GM23338 (cell line): ENCODE measurements around the gene NLRP9. TPM values are rescaled to one million over a fixed set of nuclear protein-coding genes. Genes with fewer than 3 reads are reported as not detected.

Source experiments
- ATAC-seq: fragments of 200-7000 bp; cut with Tn5 transposase; 3 replicates; pipeline ENCODE4 v1.9.1; 2020
- DNase-seq: peaks from one replicate; pipeline ENCODE4 v3.0.0-alpha.2; 2015; ENCODE audit warnings: low spot score
- H2AFZ ChIP-seq: fragments of 200-600 bp; sonication (generic); 2 replicates; pipeline ENCODE4 v1.8.0; 2016; ENCODE audit warnings: antibody characterized with exemption, mild to moderate bottlenecking, moderate library complexity
- H3F3A ChIP-seq: fragments of 200-600 bp; sonication (generic); replicated peaks from 2 replicates; pipeline ENCODE4 v1.8.0; 2017; ENCODE audit warnings: antibody characterized with exemption, mixed run types, low read depth
- H3K27ac ChIP-seq: fragments of 200-600 bp; sonication (generic); 2 replicates; pipeline ENCODE4 v1.6.1; 2016; ENCODE audit warnings: low read depth
- H3K27me3 ChIP-seq: fragments of 200-600 bp; sonication (generic); 2 replicates; pipeline ENCODE4 v1.8.0; 2016; ENCODE audit warnings: mild to moderate bottlenecking, mixed run types, moderate library complexity; ENCODE audit not compliant: insufficient read depth
- H3K36me3 ChIP-seq: fragments of 200-600 bp; sonication (generic); 2 replicates; pipeline ENCODE4 v1.8.0; 2016; ENCODE audit warnings: mild to moderate bottlenecking; ENCODE audit not compliant: insufficient read depth
- H3K4me1 ChIP-seq: fragments of 200-600 bp; sonication (generic); 2 replicates; pipeline ENCODE4 v1.8.0; 2016; ENCODE audit warnings: mild to moderate bottlenecking, moderate library complexity; ENCODE audit not compliant: insufficient read depth
- H3K4me2 ChIP-seq: fragments of 200-600 bp; sonication (generic); 2 replicates; pipeline ENCODE4 v1.7.1; 2017; ENCODE audit warnings: mixed run types
- H3K4me3 ChIP-seq: fragments of 200-600 bp; sonication (generic); 2 replicates; pipeline ENCODE4 v1.6.1; 2016; ENCODE audit warnings: mixed run types
- H3K79me2 ChIP-seq: fragments of 200-600 bp; sonication (generic); replicated peaks from 2 replicates; pipeline ENCODE4 v1.8.0; 2017; ENCODE audit warnings: mild to moderate bottlenecking; ENCODE audit not compliant: insufficient read depth
- H3K9me2 ChIP-seq: fragments of 200-600 bp; sonication (generic); 2 replicates; pipeline ENCODE4 v1.8.0; 2017; ENCODE audit not compliant: insufficient read depth
- H4K20me1 ChIP-seq: fragments of 200-600 bp; sonication (generic); replicated peaks from 2 replicates; pipeline ENCODE4 v1.8.0; 2017; ENCODE audit warnings: mild to moderate bottlenecking; ENCODE audit not compliant: insufficient read depth
- H3K27ac Mint-ChIP-seq: 2 replicates; pipeline ENCODE4 v1.8.0; 2020; ENCODE audit warnings: inconsistent platforms, mild to moderate bottlenecking, moderate library complexity, mixed read lengths
- H3K27me3 Mint-ChIP-seq: 3 replicates; pipeline ENCODE4 v1.8.0; 2022; ENCODE audit warnings: low read depth, mild to moderate bottlenecking, moderate library complexity, mixed read lengths, inconsistent platforms; ENCODE audit not compliant: insufficient read depth, poor library complexity
- H3K36me3 Mint-ChIP-seq: 3 replicates; pipeline ENCODE4 v1.8.0; 2021; ENCODE audit warnings: low read depth, mild to moderate bottlenecking, inconsistent platforms, moderate library complexity, mixed read lengths
- H3K4me1 Mint-ChIP-seq: 3 replicates; pipeline ENCODE4 v1.8.0; 2020; ENCODE audit warnings: mild to moderate bottlenecking, inconsistent platforms, mixed read lengths
- H3K4me3 Mint-ChIP-seq: 3 replicates; pipeline ENCODE4 v1.8.0; 2021; ENCODE audit warnings: moderate library complexity, mild to moderate bottlenecking, inconsistent platforms, mixed read lengths
- H3K9me3 Mint-ChIP-seq: 3 replicates; pipeline ENCODE4 v1.8.0; 2020; ENCODE audit warnings: moderate library complexity, mild to moderate bottlenecking, inconsistent platforms, mixed read lengths
- CREB1 ChIP-seq: fragments of 250-450 bp; sonication (Bioruptor Pico); IDR thresholded peaks from 2 replicates; pipeline ENCODE4 v1.5.0; 2020; ENCODE audit warnings: low read depth, mild to moderate bottlenecking, moderate library complexity
- CTCF ChIP-seq, 2 experiments: fragments of 200-600 bp in 1 of 2; sonication (generic) in 1 of 2; conservative IDR thresholded peaks; 2 replicates each; pipeline versions ENCODE4 v1.5.1 to v1.6.1; 2016 to 2017; ENCODE audit warnings: antibody characterized with exemption in 2 of 2, low read depth in 2 of 2, mild to moderate bottlenecking in 2 of 2, moderate library complexity in 1 of 2
- ETS1 ChIP-seq: IDR thresholded peaks from 2 replicates; pipeline ENCODE4 v1.6.1; 2016; ENCODE audit warnings: antibody characterized with exemption
- EZH2 ChIP-seq: fragments of 200-600 bp; sonication (generic); IDR thresholded peaks from one replicate; pipeline ENCODE4 v1.8.0; 2017; ENCODE audit warnings: antibody characterized with exemption, mild to moderate bottlenecking, low read depth; ENCODE audit not compliant: unreplicated experiment
- EZH2phosphoT487 ChIP-seq: fragments of 200-600 bp; sonication (generic); IDR thresholded peaks from one replicate; pipeline ENCODE4 v1.8.1; 2018; ENCODE audit warnings: antibody characterized with exemption; ENCODE audit not compliant: unreplicated experiment
- JUNB ChIP-seq: IDR thresholded peaks from one replicate; pipeline ENCODE4 v1.6.1; 2016; ENCODE audit warnings: antibody characterized with exemption; ENCODE audit not compliant: unreplicated experiment
- NANOG ChIP-seq: IDR thresholded peaks from 2 replicates; pipeline ENCODE4 v1.6.1; 2016; ENCODE audit warnings: antibody characterized with exemption, borderline replicate concordance
- POLR2AphosphoS5 ChIP-seq: IDR thresholded peaks from 2 replicates; pipeline ENCODE4 v1.6.1; 2016; ENCODE audit warnings: antibody characterized with exemption, low read depth
- STAT1 ChIP-seq: IDR thresholded peaks from one replicate; pipeline ENCODE4 v1.6.1; 2016; ENCODE audit warnings: antibody characterized with exemption; ENCODE audit not compliant: unreplicated experiment
- ZNF114 ChIP-seq: fragments of 250-450 bp; sonication (Bioruptor Pico); IDR thresholded peaks from 2 replicates; pipeline ENCODE4 v1.5.0; 2020; ENCODE audit warnings: mild to moderate bottlenecking, moderate library complexity
- ZNF331 ChIP-seq: fragments of 250-450 bp; sonication (Bioruptor Pico); IDR thresholded peaks from 2 replicates; pipeline ENCODE4 v1.5.0; 2020; ENCODE audit warnings: low read depth, mild to moderate bottlenecking, moderate library complexity
- polyA plus RNA-seq: library from polyadenylated mRNA; unstranded; fragments of >200 nt; fragmentation: Nextera tagmentation; extraction: Ambion mirVana; gene quantifications from 2 replicates; pipeline ENCODE4 v1.2.1, GENCODE V29; 2016
- total RNA-seq: library from RNA; depleted of rRNA; stranded (reverse); fragments of >200 nt; shearing (Covaris generic); gene quantifications from 2 replicates; pipeline ENCODE4 v1.2.3, GENCODE V29; 2014
- TF ChIP-seq, protein P1 (sequence below): IDR thresholded peaks from one replicate; pipeline ENCODE4 v1.6.1; 2018; ENCODE audit warnings: antibody characterized with exemption; ENCODE audit not compliant: unreplicated experiment

NLRP9 gene
- total and polyA plus RNA-seq, 2 experiments from 2014 or later: not detected

DNA sequence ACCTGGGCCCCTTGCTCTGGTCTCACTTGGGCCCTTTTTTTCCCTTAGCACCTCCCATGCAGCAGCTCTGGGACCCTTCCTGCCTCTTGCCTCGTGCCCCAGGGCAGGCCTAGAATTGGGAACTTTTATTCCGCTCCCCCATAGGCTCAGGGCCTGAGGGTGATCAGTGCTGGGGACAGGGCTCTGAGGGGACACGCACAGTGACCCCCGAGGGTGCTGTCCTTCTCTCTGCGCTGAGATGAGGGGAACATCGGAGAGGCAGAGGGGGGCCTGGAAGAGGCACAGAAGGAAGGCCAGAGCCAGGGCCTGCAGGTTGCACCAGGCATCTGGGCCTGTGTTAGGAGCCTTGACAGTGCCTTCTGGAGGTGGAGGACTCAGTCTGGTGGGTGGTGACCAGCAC, 52.4 kb downstream of the NLRP9 start (continued):
- TF ChIP-seq, protein P1, sequence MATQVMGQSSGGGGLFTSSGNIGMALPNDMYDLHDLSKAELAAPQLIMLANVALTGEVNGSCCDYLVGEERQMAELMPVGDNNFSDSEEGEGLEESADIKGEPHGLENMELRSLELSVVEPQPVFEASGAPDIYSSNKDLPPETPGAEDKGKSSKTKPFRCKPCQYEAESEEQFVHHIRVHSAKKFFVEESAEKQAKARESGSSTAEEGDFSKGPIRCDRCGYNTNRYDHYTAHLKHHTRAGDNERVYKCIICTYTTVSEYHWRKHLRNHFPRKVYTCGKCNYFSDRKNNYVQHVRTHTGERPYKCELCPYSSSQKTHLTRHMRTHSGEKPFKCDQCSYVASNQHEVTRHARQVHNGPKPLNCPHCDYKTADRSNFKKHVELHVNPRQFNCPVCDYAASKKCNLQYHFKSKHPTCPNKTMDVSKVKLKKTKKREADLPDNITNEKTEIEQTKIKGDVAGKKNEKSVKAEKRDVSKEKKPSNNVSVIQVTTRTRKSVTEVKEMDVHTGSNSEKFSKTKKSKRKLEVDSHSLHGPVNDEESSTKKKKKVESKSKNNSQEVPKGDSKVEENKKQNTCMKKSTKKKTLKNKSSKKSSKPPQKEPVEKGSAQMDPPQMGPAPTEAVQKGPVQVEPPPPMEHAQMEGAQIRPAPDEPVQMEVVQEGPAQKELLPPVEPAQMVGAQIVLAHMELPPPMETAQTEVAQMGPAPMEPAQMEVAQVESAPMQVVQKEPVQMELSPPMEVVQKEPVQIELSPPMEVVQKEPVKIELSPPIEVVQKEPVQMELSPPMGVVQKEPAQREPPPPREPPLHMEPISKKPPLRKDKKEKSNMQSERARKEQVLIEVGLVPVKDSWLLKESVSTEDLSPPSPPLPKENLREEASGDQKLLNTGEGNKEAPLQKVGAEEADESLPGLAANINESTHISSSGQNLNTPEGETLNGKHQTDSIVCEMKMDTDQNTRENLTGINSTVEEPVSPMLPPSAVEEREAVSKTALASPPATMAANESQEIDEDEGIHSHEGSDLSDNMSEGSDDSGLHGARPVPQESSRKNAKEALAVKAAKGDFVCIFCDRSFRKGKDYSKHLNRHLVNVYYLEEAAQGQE: no peak
- TF ChIP-seq NANOG: no peak
- TF ChIP-seq CREB1 (CRISPR knock-in tag): no peak
- TF ChIP-seq STAT1: no peak
- no peak for TF ChIP-seq ETS1
- no peak for TF ChIP-seq ZNF331
- no peak for TF ChIP-seq CTCF (conservative IDR thresholded peaks at IDR 0.05; ENCODE audit: low read depth in 2 of 2)
- no peak for TF ChIP-seq ZNF114 (CRISPR knock-in tag)
- no peak for TF ChIP-seq POLR2AphosphoS5
- TF ChIP-seq EZH2phosphoT487: no peak
- no peak for TF ChIP-seq EZH2

DNA sequence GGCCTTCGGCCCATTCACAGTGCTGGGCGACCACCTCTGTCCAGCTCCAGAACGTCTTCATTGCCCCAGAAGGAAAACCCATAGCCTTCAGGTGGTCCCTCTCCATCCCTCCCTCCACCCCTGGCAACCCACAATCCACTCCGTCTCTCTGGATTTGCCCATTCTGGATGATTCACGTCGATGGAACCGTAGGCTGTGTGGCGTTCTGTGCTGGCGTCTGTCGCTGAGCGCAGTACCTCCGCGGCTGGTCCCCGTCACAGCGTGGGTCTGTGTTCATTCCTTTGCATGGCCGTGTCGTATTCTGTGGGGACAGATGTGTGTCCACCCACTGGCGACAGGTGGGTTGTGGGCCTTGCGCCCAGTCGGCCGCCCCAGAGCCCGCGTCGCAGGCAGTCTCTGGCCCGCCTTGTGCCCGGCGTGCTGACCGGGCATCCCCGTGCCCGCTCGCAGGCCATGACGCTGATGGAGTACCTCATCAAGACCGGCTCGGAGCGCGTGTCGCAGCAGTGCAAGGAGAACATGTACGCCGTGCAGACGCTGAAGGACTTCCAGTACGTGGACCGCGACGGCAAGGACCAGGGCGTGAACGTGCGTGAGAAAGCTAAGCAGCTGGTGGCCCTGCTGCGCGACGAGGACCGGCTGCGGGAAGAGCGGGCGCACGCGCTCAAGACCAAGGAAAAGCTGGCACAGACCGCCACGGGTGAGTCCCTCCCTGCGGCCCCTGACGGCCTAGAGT, 53.1 kb downstream of the NLRP9 start:
- DNase-seq: no peak
- Mint-ChIP-seq H3K27me3 (peaks cover 3% of the 10 kb centered on the region), H3K4me1 (no peaks in the 10 kb centered on the region), H3K9me3 (no peaks in the 10 kb centered on the region), H3K36me3 (peaks cover 21% of the 10 kb centered on the region), H3K4me3 (no peak overlapping the region), H3K27ac (no peak overlapping the region)
- Histone ChIP-seq H4K20me1 (peaks cover 16% of the 10 kb centered on the region; the same call in 1 of the 2 replicates), H3K9me2 (no peaks in the 10 kb centered on the region), H3K36me3 (peaks cover 4% of the 10 kb centered on the region; the same call in 1 of the 2 replicates), H3K4me3 (no peak overlapping the region), H3F3A (no peaks in the 10 kb centered on the region), H2AFZ (no peak overlapping the region), H3K4me2 (no peak overlapping the region), H3K27ac (no peak overlapping the region), H3K79me2 (peaks cover 36% of the 10 kb centered on the region), H3K4me1 (no peaks in the 10 kb centered on the region), H3K27me3 (no peaks in the 10 kb centered on the region)
- ATAC-seq: no peak
- TF ChIP-seq, protein P1: no peak
- TF ChIP-seq ZNF331 (no peak), JUNB (no peak), EZH2 (no peak), ZNF114 (CRISPR knock-in tag) (no peak), POLR2AphosphoS5 (no peak), NANOG (no peak)
